ENCODE results near the gene SH3GLB1.

The SH3GLB1 gene

DNA sequence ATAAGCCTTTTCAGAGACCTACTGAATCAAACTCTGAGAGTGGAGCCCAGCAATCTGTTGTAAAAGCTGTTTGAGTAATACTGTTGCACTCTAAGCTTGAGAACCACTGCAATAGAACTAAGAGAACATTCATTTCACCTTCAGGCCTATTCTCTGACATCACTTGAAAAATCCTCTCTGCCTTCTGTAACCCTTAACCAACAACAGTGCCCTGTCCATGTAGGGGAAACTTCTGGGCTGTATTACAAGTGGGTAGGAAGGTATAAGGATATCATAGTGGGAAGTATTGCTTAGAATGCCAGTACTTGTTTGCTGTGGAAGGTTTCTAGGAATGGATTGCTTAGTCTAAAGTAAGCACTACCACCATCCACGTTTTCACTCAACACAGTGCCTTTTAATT, 42.9 kb downstream of the SH3GLB1 start:
- TF ChIP-seq, protein P1, sequence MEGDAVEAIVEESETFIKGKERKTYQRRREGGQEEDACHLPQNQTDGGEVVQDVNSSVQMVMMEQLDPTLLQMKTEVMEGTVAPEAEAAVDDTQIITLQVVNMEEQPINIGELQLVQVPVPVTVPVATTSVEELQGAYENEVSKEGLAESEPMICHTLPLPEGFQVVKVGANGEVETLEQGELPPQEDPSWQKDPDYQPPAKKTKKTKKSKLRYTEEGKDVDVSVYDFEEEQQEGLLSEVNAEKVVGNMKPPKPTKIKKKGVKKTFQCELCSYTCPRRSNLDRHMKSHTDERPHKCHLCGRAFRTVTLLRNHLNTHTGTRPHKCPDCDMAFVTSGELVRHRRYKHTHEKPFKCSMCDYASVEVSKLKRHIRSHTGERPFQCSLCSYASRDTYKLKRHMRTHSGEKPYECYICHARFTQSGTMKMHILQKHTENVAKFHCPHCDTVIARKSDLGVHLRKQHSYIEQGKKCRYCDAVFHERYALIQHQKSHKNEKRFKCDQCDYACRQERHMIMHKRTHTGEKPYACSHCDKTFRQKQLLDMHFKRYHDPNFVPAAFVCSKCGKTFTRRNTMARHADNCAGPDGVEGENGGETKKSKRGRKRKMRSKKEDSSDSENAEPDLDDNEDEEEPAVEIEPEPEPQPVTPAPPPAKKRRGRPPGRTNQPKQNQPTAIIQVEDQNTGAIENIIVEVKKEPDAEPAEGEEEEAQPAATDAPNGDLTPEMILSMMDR (IDR thresholded peaks at IDR 0.05; ENCODE audit: poor library complexity, severe bottlenecking) = no peak
- Histone ChIP-seq H3K36me3 (ENCODE audit: low read depth) (peaks cover 20% of the 10 kb centered on the region), H3K27me3 (ENCODE audit: insufficient read depth, poor library complexity, severe bottlenecking) (no peaks in the 10 kb centered on the region), H3K9me3 (ENCODE audit: severe bottlenecking) (no peaks in the 10 kb centered on the region), H3K27ac (ENCODE audit: poor library complexity, severe bottlenecking) (no peak overlapping the region), H3K4me3 (ENCODE audit: severe bottlenecking) (no peak overlapping the region), H3K4me1 (ENCODE audit: insufficient read depth, poor library complexity, severe bottlenecking) (no peaks in the 10 kb centered on the region)
- no peak for DNase-seq (ENCODE audit: low spot score)
- no peak for ATAC-seq (ENCODE audit: low read depth)

DNA sequence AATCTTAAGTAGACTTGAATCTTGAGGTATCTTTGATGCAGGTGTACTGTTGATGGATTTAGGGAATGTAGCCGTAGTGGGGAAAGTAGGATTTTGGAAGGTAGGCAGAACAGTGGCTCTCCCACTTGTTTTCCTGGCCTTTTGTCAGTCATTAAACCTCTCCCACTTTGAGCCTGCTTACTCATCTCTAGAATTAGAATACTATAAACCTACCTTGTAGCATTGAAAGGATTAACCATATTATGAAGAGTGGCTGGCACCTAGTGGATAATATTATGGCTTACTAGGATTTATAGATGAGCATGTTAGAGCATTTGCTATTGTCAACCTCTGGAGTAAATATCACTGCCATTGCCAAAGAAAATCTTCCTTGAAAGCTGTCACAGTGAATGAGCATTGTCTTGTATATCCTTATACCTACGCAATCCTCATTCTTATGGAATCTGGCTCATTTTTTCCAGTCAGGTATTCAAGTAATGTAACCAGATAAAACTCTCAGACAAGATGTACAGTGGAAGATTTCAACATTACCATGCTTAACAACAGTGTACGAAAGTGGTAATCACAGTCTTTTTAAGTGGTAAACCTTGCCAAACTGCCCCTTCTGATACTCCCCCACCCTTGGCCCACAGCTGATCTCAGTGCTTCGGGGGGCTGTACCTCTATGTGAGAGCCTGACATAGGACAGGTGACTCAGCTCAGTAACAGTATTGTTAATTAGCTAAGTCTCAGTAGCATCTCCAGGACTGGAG, 44.4 kb downstream of the SH3GLB1 start:
- ATAC-seq (ENCODE audit: low read depth) (no peak), DNase-seq (ENCODE audit: low spot score) (no peak)
- H3K4me3 ChIP-seq (ENCODE audit: severe bottlenecking) = no peak overlapping the region
- no peaks in the 10 kb centered on the region for H3K4me1 ChIP-seq (ENCODE audit: insufficient read depth, poor library complexity, severe bottlenecking)
- no peak overlapping the region for H3K27ac ChIP-seq (ENCODE audit: poor library complexity, severe bottlenecking)
- no peaks in the 10 kb centered on the region for H3K9me3 ChIP-seq (ENCODE audit: severe bottlenecking)
- no peaks in the 10 kb centered on the region for H3K27me3 ChIP-seq (ENCODE audit: insufficient read depth, poor library complexity, severe bottlenecking)
- TF ChIP-seq, protein P1 (IDR thresholded peaks at IDR 0.05; ENCODE audit: poor library complexity, severe bottlenecking) = no peak
- peaks cover 6% of the 10 kb centered on the region for H3K36me3 ChIP-seq (ENCODE audit: low read depth)

DNA sequence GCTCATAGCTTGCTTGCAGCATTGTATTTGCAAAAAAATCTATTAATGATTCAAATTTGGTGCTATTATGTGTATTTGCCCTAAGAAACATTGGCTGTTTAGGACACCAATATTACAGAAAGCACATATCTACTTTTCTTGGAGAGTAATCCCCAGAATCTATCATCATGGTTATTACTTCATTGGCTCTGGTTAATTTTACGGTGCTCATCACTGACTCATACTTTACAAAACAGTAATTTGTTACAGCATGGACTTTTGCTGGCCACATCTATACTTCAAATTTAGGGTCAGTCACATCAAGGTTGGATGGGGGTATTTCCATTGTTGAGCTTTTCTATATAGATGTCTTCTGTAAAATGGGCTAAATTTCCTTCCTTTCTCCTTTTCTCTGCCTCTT, 45.7 kb downstream of the SH3GLB1 start:
- no peaks in the 10 kb centered on the region for H3K27me3 ChIP-seq (ENCODE audit: insufficient read depth, poor library complexity, severe bottlenecking)
- DNase-seq (ENCODE audit: low spot score) (no peak), ATAC-seq (ENCODE audit: low read depth) (no peak)
- no peaks in the 10 kb centered on the region for H3K9me3 ChIP-seq (ENCODE audit: severe bottlenecking)
- peaks cover 3% of the 10 kb centered on the region for H3K4me1 ChIP-seq (ENCODE audit: insufficient read depth, poor library complexity, severe bottlenecking)
- TF ChIP-seq, protein P1 (IDR thresholded peaks at IDR 0.05; ENCODE audit: poor library complexity, severe bottlenecking) = no peak
- no peaks in the 10 kb centered on the region for H3K36me3 ChIP-seq (ENCODE audit: low read depth)
- no peak overlapping the region for H3K27ac ChIP-seq (ENCODE audit: poor library complexity, severe bottlenecking)
- H3K4me3 ChIP-seq (ENCODE audit: severe bottlenecking) = no peak overlapping the region

DNA sequence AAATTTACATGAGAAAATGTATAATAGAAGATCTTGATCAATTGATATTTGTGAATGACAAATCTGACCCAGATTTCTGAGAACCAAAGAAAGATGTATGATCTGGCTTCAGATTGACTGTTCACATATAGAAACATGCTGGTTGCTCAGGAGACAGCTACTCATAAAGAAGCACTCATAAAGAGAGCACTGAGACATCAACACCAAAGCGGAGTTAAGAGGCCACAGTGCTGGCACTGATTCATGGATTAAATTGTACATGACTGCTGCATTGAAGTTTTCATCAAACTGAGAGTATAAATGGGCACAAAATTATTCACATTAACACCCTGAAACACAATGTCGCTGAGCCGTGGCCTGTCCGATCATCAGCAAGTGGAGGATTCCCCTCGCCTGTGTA, 46.2 kb downstream of the SH3GLB1 start:
- H3K9me3 ChIP-seq (ENCODE audit: severe bottlenecking) = no peaks in the 10 kb centered on the region
- no peak overlapping the region for H3K27ac ChIP-seq (ENCODE audit: poor library complexity, severe bottlenecking)
- DNase-seq (ENCODE audit: low spot score) = no peak
- TF ChIP-seq, protein P1 (IDR thresholded peaks at IDR 0.05; ENCODE audit: poor library complexity, severe bottlenecking) = no peak
- no peaks in the 10 kb centered on the region for H3K27me3 ChIP-seq (ENCODE audit: insufficient read depth, poor library complexity, severe bottlenecking)
- no peak overlapping the region for H3K4me3 ChIP-seq (ENCODE audit: severe bottlenecking)
- no peaks in the 10 kb centered on the region for H3K36me3 ChIP-seq (ENCODE audit: low read depth)
- ATAC-seq (ENCODE audit: low read depth) = no peak
- peaks cover 3% of the 10 kb centered on the region for H3K4me1 ChIP-seq (ENCODE audit: insufficient read depth, poor library complexity, severe bottlenecking)

DNA sequence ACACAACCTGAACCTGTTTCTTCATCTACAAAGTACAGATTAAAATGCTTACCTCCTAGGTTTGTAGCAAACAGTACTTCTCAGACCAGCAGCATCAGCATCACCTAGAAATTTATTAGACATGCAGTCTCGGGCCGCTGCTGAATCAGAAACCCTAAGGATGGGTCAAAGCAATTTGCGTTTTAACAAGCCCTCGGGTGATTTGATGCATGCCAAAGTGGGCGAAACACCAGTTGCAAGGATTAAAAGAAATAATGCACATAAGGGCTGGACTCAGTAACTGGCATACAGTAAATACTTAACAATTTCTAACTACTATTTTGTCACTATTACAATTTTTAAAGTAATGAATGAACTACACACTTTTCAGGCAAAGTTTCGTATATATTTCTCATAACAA, 47.5 kb downstream of the SH3GLB1 start:
- no peaks in the 10 kb centered on the region for H3K36me3 ChIP-seq (ENCODE audit: low read depth)
- no peaks in the 10 kb centered on the region for H3K27me3 ChIP-seq (ENCODE audit: insufficient read depth, poor library complexity, severe bottlenecking)
- no peaks in the 10 kb centered on the region for H3K9me3 ChIP-seq (ENCODE audit: severe bottlenecking)
- H3K4me1 ChIP-seq (ENCODE audit: insufficient read depth, poor library complexity, severe bottlenecking) = peaks cover 3% of the 10 kb centered on the region
- TF ChIP-seq, protein P1 (IDR thresholded peaks at IDR 0.05; ENCODE audit: poor library complexity, severe bottlenecking) = no peak
- DNase-seq (ENCODE audit: low spot score) = no peak
- no peak for ATAC-seq (ENCODE audit: low read depth)
- H3K27ac ChIP-seq (ENCODE audit: poor library complexity, severe bottlenecking) = no peak overlapping the region
- H3K4me3 ChIP-seq (ENCODE audit: severe bottlenecking) = no peak overlapping the region
